Gastrocnemius medialis (tissue), 4 donors: ENCODE measurements around the gene LHX2.
"Not testable (repeated sequence)": the region's sequence is repeated elsewhere in the genome, so short reads cannot be mapped to it uniquely, and the experiment has no call there.

Experiments used
- CTCF ChIP-seq, 5 experiments: fragments of 450-650 bp in 3 of 5; fragments of 200-600 bp in 2 of 5; sonication (generic) in 2 of 5; IDR thresholded peaks in 4 of 5; conservative IDR thresholded peaks in 1 of 5; 1 replicate in 4 of 5; 2 replicates in 1 of 5; pipeline ENCODE4 v1.5.1; 2016 to 2019; ENCODE audit warnings: antibody characterized with exemption in 5 of 5, mild to moderate bottlenecking in 3 of 5, moderate library complexity in 3 of 5
- POLR2A ChIP-seq, 2 donors: fragments of 450-650 bp; IDR thresholded peaks; one replicate each; pipeline ENCODE4 v1.6.1; 2017; ENCODE audit warnings: antibody characterized with exemption in 2 of 2, mild to moderate bottlenecking in 2 of 2, moderate library complexity in 2 of 2

- TF ChIP-seq CTCF (IDR thresholded peaks at IDR 0.05 in 4 of 5, conservative IDR thresholded peaks at IDR 0.05 in 1 of 5); POLR2A (IDR thresholded peaks at IDR 0.05): not testable (repeated sequence)
These were observed 35.0 kb upstream of the LHX2 start for GRCh38 chr9:123976579-123976978.
